ENCODE data around the gene TCERG1L.

TCERG1L gene

DNA sequence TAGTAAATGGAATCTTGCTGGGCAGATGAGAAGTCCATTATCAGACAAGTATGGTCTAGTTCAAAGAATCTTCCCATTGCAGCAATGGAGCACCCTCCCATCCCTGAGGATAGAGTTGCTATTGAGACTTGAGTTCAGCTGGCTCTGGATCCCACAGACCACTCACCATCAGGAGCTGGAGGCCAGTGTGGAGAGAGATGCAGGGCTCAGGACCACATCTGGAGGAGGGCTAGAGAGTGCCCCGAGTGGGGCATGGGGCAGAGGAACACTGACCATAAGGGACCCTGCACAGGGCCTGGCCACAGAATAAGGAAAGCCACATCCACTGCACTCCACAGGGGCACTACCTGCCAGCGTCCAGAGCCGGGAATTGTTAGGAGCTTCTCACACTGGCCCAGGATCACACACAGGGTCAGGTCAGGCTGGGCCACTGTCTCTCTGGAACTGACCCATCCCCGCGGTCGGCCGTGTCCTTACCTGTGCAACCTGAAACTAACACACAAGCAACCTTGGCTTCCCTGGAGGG, 41.3 kb upstream of the TCERG1L start:
- Histone ChIP-seq H4K20me1 (ENCODE audit: low read depth, low read length) (no peaks in the 10 kb centered on the region), H3K36me3 (ENCODE audit: low read length) (no peaks in the 10 kb centered on the region), H3K9me2 (replicated peaks; ENCODE audit: insufficient read depth, low read length) (no peaks in the 10 kb centered on the region), H3K4me3 (ENCODE audit: insufficient read depth, low read length, poor library complexity, severe bottlenecking) (no peak overlapping the region), H3K79me2 (ENCODE audit: insufficient read depth, low read length) (no peaks in the 10 kb centered on the region), H3K9ac (ENCODE audit: low read length) (no peak overlapping the region), H3F3A (ENCODE audit: insufficient read depth) (no peaks in the 10 kb centered on the region), H3K27ac (ENCODE audit: low read depth, low read length) (no peak overlapping the region), H3K4me2 (ENCODE audit: low read depth, low read length, poor library complexity, severe bottlenecking) (no peak overlapping the region), H3K9me3 (ENCODE audit: insufficient read depth, low read length) (no peaks in the 10 kb centered on the region), H2AFZ (ENCODE audit: low read depth, low read length, severe bottlenecking) (no peak overlapping the region), H3K27me3 (ENCODE audit: low read length) (no peaks in the 10 kb centered on the region)
- TF ChIP-seq EZH2phosphoT487 (conservative IDR thresholded peaks at IDR 0.05; ENCODE audit: low read length): no peak
- TF ChIP-seq, protein P1, sequence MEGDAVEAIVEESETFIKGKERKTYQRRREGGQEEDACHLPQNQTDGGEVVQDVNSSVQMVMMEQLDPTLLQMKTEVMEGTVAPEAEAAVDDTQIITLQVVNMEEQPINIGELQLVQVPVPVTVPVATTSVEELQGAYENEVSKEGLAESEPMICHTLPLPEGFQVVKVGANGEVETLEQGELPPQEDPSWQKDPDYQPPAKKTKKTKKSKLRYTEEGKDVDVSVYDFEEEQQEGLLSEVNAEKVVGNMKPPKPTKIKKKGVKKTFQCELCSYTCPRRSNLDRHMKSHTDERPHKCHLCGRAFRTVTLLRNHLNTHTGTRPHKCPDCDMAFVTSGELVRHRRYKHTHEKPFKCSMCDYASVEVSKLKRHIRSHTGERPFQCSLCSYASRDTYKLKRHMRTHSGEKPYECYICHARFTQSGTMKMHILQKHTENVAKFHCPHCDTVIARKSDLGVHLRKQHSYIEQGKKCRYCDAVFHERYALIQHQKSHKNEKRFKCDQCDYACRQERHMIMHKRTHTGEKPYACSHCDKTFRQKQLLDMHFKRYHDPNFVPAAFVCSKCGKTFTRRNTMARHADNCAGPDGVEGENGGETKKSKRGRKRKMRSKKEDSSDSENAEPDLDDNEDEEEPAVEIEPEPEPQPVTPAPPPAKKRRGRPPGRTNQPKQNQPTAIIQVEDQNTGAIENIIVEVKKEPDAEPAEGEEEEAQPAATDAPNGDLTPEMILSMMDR (IDR thresholded peaks at IDR 0.05; ENCODE audit: insufficient read depth, low read length, poor library complexity, severe bottlenecking): no peak

DNA sequence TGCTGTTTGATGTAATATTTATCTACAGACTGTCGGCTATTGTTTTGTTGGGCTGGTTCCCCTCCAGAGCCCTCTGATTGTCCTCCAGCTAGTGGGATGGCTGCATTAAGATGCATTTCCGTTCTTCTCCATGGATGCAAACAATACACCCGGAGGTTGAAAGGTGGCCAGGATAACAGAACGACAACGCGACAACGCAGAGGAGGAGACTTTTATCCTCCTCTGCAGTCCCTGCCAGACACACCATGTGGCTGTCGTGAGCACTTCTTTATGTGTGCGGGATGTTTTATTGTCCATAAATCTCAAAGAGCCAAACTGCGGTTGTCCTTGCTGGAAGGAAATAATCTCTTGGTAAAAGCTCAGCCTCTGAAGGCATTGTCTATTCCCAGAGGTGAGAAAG, 39.1 kb upstream of the TCERG1L start:
- H3K27ac ChIP-seq (ENCODE audit: low read depth, low read length): no peak overlapping the region
- TF ChIP-seq, protein P1 (IDR thresholded peaks at IDR 0.05; ENCODE audit: insufficient read depth, low read length, poor library complexity, severe bottlenecking): no peak
- TF ChIP-seq EZH2phosphoT487 (conservative IDR thresholded peaks at IDR 0.05; ENCODE audit: low read length): no peak
- no peak overlapping the region for H3K4me3 ChIP-seq (ENCODE audit: insufficient read depth, low read length, poor library complexity, severe bottlenecking)
- H3F3A ChIP-seq (ENCODE audit: insufficient read depth): no peaks in the 10 kb centered on the region
- no peak overlapping the region for H2AFZ ChIP-seq (ENCODE audit: low read depth, low read length, severe bottlenecking)
- no peaks in the 10 kb centered on the region for H3K9me3 ChIP-seq (ENCODE audit: insufficient read depth, low read length)
- no peaks in the 10 kb centered on the region for H3K36me3 ChIP-seq (ENCODE audit: low read length)
- no peaks in the 10 kb centered on the region for H3K79me2 ChIP-seq (ENCODE audit: insufficient read depth, low read length)
- no peaks in the 10 kb centered on the region for H4K20me1 ChIP-seq (ENCODE audit: low read depth, low read length)
- H3K9me2 ChIP-seq (replicated peaks; ENCODE audit: insufficient read depth, low read length): no peaks in the 10 kb centered on the region
- no peak overlapping the region for H3K4me2 ChIP-seq (ENCODE audit: low read depth, low read length, poor library complexity, severe bottlenecking)
- H3K27me3 ChIP-seq (ENCODE audit: low read length): no peaks in the 10 kb centered on the region
- H3K9ac ChIP-seq (ENCODE audit: low read length): no peak overlapping the region

DNA sequence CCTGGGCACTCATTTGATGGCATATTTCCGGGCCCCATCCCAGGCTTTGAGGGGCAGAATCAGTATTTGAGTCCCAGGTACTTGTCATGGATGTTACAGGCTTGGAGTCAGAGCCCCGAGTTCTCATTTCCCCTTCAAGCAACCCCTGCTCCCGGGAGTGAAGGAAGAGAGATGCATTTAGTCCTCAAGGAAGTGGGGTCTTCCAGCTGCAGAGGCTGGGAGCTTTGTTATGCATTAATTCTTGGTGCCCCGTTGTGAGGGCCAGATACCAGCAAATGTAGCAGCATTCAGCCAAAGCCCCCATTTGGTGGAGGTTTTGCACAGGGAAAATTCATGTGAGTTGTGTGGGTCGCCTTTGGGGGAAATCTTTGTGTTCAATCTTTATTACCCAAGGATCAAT, 38.7 kb upstream of the TCERG1L start:
- no peak for TF ChIP-seq EZH2phosphoT487 (conservative IDR thresholded peaks at IDR 0.05; ENCODE audit: low read length)
- TF ChIP-seq, protein P1 (IDR thresholded peaks at IDR 0.05; ENCODE audit: insufficient read depth, low read length, poor library complexity, severe bottlenecking): no peak
- H3K9ac ChIP-seq (ENCODE audit: low read length): no peak overlapping the region
- no peaks in the 10 kb centered on the region for H3K9me3 ChIP-seq (ENCODE audit: insufficient read depth, low read length)

More for the DNA sequence above, 38.7 kb upstream of the TCERG1L start:
- no peak overlapping the region for H3K4me2 ChIP-seq (ENCODE audit: low read depth, low read length, poor library complexity, severe bottlenecking)
- H3K36me3 ChIP-seq (ENCODE audit: low read length): no peaks in the 10 kb centered on the region
- no peaks in the 10 kb centered on the region for H4K20me1 ChIP-seq (ENCODE audit: low read depth, low read length)
- H3K4me3 ChIP-seq (ENCODE audit: insufficient read depth, low read length, poor library complexity, severe bottlenecking): no peak overlapping the region
- no peaks in the 10 kb centered on the region for H3K79me2 ChIP-seq (ENCODE audit: insufficient read depth, low read length)
- no peaks in the 10 kb centered on the region for H3F3A ChIP-seq (ENCODE audit: insufficient read depth)
- no peak overlapping the region for H2AFZ ChIP-seq (ENCODE audit: low read depth, low read length, severe bottlenecking)
- H3K9me2 ChIP-seq (replicated peaks; ENCODE audit: insufficient read depth, low read length): no peaks in the 10 kb centered on the region
- no peaks in the 10 kb centered on the region for H3K27me3 ChIP-seq (ENCODE audit: low read length)
- no peak overlapping the region for H3K27ac ChIP-seq (ENCODE audit: low read depth, low read length)

Measured in SU-DHL-6 (cell line).